Measurements from ENCODE around the gene ASIC4.

The ASIC4 gene

DNA sequence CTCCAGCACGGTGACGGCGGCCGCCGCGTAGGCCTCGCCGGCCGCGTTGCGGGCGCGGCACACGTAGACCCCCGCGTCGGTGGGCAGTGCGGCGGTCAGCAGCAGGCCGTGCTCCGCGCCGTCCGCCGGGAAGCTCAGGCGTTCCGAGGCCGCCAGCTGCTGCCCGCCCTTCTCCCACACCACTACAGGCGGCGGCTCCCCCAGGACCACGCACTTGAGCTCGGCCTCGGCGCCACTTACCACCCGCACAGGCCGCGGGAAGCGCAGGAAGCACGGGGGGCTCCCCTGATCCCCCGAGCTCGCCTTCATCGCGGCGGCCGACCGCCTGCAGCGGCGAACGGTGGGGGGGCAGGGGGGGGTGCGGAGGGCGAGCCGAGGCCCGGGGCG is 56.6 kb downstream of the ASIC4 start:
- peak; percentile 9 for DNase-seq

DNA sequence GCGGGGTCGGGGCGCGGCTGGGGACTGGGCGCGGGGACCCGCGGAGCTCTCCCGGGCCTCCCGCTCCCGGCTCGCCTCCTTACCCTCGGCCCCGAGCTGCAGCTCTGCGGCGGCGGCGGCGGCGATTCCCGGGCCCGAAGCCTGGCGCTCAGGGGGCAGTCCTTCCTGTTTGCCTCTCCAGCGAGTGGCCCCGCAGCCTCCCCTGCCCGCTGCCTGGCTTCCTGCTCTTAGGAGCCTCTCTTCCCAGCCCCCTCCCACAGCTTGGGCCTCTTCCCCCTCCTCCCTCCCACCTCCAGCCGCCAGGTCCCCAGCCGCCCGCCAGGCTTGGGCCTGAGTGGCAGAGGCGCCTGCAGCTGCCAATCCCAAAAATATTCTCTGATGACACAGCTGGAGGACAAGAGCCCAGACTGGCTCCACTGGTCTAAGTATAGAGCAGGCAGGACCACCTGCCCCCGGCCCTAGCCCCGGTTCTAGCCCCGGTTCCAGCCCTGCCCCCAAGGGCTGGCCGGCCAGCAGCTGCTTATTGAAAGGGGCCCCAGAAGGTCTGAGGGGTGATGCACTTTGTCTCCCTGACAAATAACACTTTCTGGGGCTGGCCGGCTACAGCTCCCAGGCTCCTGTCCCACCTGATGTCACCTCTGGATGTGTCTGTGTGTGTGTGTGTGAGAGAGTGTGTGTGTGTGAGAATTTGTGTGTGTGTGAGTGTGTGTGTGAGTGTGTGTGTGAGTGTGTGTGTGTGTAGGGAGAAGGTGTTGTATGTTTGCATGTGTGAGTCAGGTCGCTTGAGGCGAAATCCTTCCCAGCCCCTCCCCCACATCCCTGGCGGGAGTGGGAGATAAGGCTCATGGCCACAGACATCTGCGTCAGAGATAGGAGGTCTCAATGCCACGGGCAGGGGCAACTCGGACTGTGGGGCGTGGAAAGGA is 57.3 kb downstream of the ASIC4 start, which contains the start of gene OBSL1:
Gene OBSL1, minus strand, starts transcription at position 229 of the 926 bp plus-strand sequence. CDS start 307 bp downstream, outside the sequence.
- DNase-seq: peak; percentile 89

DNA sequence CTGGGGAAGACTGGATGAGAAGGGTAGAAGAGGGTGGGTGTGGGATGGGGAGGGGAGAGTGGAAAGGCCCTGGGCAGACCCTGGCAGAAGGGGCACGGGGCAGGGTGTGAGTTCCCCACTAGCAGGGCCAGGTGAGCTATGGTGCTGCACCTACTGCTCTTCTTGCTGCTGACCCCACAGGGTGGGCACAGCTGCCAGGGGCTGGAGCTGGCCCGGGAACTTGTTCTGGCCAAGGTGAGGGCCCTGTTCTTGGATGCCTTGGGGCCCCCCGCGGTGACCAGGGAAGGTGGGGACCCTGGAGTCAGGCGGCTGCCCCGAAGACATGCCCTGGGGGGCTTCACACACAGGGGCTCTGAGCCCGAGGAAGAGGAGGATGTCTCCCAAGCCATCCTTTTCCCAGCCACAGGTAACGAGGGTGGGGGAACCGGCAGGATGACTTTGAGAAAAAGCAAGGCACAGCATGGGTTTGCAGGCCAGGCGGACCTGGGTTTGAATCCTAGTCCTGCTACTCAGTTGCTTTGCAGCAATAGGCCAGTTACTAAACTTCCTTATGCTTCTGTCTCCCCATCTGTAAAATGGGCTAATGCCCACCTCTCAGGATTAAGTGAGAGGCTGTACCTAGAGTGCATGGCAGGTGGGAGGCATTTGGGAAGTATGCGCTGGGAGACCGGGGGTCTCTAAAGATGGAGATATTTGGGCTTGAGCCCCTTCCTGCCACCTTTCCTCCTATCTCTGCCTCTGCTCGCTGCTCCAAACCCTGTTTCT is 58.1 kb downstream of the ASIC4 start, which contains the start of gene INHA:
Gene INHA, plus strand, starts transcription at position 74 of the 765 bp plus-strand sequence. Its CDS starts 65 bp downstream, at position 139.
- DNase-seq: no peak

DNA sequence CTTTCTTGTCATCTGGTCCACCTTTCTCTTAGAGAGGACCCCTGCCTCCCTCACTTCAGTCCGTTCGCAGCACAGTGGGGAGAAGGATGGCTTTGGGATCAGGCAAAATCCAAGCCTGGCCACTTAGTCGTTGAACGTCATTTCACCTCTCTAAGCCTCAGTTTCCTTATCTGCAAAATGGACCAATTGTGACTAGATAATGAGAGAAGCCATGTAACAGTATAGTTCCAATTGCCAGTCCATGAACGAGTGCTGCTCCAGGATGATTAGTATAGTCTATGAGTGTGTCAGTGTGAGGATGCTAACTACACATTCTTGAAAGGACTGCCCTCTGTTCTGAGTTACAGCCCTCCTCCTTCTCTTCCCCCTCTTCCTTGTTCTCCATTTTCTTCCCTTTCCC is 58.9 kb downstream of the ASIC4 start:
- DNase-seq: no peak

DNA sequence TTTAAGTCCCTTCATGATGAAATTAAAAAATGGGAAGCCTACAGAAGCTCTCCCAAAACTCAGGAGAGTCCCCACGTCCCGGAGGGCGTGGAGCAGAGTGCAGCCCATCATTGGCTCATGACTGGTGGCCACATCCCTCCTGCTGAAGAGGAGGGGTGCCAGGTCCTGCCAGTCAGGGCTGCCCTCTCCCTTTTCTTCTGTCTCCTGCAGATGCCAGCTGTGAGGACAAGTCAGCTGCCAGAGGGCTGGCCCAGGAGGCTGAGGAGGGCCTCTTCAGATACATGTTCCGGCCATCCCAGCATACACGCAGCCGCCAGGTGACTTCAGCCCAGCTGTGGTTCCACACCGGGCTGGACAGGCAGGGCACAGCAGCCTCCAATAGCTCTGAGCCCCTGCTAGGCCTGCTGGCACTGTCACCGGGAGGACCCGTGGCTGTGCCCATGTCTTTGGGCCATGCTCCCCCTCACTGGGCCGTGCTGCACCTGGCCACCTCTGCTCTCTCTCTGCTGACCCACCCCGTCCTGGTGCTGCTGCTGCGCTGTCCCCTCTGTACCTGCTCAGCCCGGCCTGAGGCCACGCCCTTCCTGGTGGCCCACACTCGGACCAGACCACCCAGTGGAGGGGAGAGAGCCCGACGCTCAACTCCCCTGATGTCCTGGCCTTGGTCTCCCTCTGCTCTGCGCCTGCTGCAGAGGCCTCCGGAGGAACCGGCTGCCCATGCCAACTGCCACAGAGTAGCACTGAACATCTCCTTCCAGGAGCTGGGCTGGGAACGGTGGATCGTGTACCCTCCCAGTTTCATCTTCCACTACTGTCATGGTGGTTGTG is 60.4 kb downstream of the ASIC4 start:
- DNase-seq: no peak

DNA sequence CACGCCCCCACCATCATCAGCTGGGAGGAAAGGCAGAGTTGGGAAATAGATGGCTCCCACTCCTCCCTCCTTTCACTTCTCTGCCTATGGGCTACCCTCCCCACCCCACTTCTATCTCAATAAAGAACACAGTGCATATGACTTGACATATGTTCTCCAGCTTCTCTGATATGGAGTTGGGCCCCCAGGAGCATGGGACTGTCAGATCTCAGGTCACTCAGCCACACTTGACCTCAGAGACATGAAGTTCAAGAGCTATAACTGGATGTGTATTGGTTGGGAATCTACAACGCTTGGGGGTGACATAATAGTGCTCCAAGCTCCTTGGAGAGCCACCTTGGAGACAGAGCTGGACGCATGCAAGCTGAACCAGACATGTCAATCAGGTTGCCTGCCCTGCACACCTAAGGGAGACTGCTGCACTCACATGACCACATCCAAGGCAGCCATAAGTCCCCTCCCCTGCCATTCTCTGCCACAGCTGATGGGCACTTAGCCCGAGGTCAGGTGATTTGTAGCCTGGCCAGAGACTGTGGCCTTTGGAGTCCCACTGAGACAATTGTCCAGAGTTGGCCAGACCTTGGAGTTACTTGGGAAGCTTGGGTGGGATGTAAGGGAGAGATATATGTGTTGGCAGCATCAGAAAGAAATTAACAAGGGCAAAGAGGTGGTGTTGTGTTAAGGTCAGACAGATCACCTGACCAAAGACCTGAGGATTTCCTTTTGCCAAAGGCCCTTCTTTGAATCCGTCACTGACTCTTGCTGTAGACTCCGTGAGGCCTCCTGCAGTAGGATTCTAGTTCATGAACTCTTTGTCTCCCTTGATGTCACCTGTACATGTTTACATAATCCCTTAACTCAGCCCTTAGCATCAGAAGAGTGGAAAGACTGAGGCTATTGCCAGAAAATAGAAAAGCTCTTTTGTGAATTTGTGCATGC is 61.6 kb downstream of the ASIC4 start:
- DNase-seq: no peak

DNA sequence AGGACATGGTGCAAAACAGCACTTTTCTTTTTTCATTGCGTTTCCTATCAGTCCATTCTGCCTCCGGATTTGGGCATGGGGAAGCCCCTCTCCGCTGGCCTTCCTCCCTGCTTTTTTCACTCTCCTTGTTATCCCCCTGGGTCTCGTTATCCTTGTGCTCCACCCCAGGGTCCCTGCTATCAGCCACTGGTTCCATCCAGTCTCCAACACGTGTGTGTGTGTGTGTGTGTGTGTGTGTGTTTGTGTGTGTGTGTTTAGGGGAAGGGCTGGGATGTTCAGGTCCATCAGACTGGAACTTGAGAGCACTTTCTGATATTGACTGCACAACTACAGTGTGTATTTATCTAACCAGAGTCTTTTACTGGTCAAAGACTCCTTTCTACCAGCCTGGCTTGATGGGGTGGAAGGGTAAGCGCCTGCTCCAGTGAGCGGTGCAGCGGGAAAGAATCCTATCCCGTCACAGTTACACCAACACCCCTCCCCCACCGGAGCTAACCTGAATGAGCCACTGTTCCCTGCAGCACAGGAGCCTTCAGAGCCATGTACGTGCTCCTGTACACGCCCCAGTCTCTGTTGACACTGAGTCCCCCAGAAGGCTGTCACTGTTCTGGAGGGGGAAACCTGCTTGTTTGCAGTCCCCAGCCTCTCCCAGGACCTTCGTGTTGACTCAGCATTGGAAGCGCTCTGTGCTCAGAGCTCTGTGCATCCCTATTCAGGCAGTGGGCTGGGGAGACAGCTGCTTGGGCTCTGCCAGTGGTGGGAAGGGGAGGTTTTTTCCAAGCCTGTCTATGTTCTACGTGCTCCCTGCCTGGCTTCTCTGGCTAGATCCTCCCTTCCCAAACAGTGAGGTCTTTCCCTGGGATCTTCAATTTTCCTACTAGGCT is 62.5 kb downstream of the ASIC4 start:
- peak; percentile 42 for DNase-seq

DNA sequence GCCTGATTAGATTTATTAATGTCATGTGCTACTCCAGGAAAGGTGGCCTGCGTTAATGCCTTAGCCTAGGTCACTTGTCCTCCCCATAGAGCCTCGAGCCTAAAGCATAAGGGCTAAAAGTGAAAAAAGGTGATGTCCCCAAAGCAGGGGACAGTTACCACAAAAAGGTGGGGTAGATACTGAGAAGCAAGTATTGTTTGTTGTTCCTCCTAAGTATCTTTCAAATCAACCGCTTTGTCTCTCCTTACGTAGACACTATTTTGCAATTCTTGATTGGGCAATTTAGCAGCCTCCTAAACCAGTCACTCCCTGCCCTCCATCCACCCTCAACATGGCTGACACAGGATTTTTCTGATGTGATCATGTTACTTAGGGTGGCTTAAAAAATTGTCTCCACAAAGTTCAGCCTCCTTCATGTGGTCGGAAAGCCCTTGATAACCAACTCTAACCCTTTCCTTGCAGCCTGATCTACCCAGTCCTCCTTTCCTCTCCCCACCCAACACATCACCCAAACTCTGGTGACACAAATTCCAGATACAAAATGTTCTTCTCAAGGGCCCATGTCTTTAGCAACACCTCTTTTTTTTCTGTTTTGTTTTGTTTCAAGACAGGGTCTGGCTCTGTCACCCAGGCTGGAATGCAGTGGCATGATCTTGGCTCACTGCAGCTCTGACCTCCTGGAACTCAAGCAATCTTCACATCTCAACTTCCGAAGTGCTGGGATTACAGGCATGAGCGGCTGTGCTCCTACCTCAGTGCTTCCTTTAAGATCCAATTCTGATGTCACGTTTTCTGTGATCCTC is 64.7 kb downstream of the ASIC4 start:
- DNase-seq: no peak

DNA sequence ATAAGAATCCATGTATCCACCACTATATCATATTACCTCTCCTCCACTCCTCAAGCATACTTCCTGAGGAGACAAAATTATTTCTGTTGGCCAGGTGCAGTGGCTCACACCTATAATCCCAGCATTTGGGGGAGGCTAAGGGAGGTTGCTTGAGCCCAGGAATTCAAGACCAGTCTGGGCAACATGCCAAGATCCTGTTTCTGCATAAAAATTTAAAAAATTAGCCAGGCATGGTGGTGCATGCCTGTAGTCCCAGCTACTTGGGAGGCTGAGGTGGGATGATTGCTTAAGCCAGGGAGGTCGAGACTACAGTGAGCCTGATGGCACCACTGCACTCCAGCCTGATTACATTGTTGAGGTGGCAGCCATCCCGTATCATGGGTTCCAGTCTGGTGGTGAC is 67.1 kb downstream of the ASIC4 start:
- DNase-seq: no peak

Data from NCI-H146 (cell line).